Body of pancreas (tissue), 4 donors: ENCODE results near the gene MFSD12.

ENCODE experiments used
- POLR2A ChIP-seq, 3 donors: fragments of 450-650 bp; IDR thresholded peaks; one replicate each; pipeline ENCODE4 v1.6.1; 2016; ENCODE audit warnings: antibody characterized with exemption in 3 of 3, mild to moderate bottlenecking in 2 of 3
- TF ChIP-seq, protein P1 (sequence below), 7 experiments: fragments of 450-650 bp in 4 of 7; fragments of 200-600 bp in 3 of 7; sonication (generic) in 3 of 7; IDR thresholded peaks; one replicate each; pipeline ENCODE4 v1.5.1; 2016 to 2019; ENCODE audit warnings: antibody characterized with exemption in 7 of 7

DNA sequence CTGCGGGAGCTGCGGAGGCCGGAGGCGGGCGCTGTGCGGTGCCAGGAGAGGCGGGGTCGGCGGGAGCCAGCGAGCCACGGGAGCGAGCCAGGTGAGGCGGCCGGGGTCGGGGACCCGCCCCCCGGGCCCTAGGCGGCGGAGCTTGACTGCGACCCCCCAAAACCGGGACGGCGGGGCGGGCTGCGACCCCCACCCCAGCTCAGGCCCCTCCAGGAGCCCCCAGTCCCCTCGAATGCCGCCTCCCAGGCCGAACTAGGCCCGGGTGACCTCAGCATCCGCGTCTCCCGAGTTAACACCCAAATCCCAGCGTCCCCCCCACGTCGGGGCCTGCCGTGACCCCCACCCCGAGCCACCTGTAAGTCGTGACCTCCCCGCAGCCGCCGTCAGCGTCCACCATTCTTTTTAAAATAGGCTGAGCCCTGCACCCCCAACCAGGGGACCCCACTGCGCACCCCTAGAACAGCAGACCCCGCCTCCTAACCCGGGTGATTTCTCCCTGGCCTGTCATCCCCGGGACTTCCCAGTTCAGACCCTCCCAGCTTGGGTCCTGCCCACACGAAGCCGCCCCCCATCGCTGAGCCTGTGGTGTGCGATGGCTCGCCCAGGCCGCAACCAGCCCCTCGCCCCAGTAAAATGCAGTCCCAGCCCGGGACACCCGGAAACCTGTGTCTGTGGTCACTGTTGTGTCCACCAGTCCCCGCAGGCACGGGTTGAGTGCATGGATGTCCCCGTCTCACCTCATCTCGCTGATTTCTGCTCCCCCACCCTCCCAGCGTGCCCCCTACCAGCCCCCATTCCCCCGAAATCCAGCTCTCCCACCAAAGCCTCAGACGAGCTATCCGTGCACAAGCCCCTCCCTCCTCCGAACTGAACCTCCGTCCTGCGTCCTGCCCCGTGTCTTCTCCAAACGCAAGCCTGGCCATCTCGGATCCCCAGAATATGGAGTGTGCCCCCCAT lies 50.7 kb downstream of the MFSD12 start:
- no peak for TF ChIP-seq POLR2A (IDR thresholded peaks at IDR 0.05)
- TF ChIP-seq, protein P1, sequence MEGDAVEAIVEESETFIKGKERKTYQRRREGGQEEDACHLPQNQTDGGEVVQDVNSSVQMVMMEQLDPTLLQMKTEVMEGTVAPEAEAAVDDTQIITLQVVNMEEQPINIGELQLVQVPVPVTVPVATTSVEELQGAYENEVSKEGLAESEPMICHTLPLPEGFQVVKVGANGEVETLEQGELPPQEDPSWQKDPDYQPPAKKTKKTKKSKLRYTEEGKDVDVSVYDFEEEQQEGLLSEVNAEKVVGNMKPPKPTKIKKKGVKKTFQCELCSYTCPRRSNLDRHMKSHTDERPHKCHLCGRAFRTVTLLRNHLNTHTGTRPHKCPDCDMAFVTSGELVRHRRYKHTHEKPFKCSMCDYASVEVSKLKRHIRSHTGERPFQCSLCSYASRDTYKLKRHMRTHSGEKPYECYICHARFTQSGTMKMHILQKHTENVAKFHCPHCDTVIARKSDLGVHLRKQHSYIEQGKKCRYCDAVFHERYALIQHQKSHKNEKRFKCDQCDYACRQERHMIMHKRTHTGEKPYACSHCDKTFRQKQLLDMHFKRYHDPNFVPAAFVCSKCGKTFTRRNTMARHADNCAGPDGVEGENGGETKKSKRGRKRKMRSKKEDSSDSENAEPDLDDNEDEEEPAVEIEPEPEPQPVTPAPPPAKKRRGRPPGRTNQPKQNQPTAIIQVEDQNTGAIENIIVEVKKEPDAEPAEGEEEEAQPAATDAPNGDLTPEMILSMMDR (IDR thresholded peaks at IDR 0.05), result no peak
